Tibial artery (tissue), 4 donors: ENCODE measurements around the gene EFR3B.

Experiments
- DNase-seq, 2 donors: peaks; one replicate each; pipeline ENCODE4 v3.0.0-alpha.2; 2019
- H3K27ac ChIP-seq, 2 donors: fragments of 200-600 bp; sonication (generic) in 1 of 2; 1 replicate in 1 of 2; 2 replicates in 1 of 2; pipeline ENCODE4 v1.5.1; 2018 to 2019; ENCODE audit warnings: mild to moderate bottlenecking in 1 of 2
- H3K27me3 ChIP-seq, 2 donors: fragments of 200-600 bp; sonication (generic) in 1 of 2; one replicate each; pipeline versions ENCODE4 v1.5.1 to v1.6.0; 2016 to 2019
- H3K36me3 ChIP-seq, 3 donors: fragments of 200-600 bp; sonication (generic) in 2 of 3; one replicate each; pipeline ENCODE4 v1.5.1; 2016 to 2019; ENCODE audit warnings: mild to moderate bottlenecking in 2 of 3
- H3K4me1 ChIP-seq, 4 donors: fragments of 200-600 bp; sonication (generic) in 2 of 4; 1 replicate in 3 of 4; 2 replicates in 1 of 4; pipeline ENCODE4 v1.5.1; 2016 to 2019
- H3K4me3 ChIP-seq, 2 donors: fragments of 200-600 bp; sonication (generic) in 1 of 2; 1 replicate in 1 of 2; 2 replicates in 1 of 2; pipeline ENCODE4 v1.5.1; 2018 to 2019; ENCODE audit warnings: mild to moderate bottlenecking in 2 of 2
- H3K9me3 ChIP-seq, 3 donors: fragments of 200-600 bp; sonication (generic) in 1 of 3; one replicate each; pipeline ENCODE4 v1.5.1; 2016 to 2019
- CTCF ChIP-seq, 2 experiments: fragments of 200-600 bp in 1 of 2; fragments of 450-650 bp in 1 of 2; IDR thresholded peaks; one replicate each; pipeline ENCODE4 v1.5.1; 2017 to 2019; ENCODE audit warnings: antibody characterized with exemption in 2 of 2, mild to moderate bottlenecking in 1 of 2, moderate library complexity in 1 of 2
- intact Hi-C: fragments of 100-400 bp; cut with DNase I; formaldehyde crosslinking; loops from one replicate; pipeline ENCODE4 v1.15.0; 2023; ENCODE audit warnings: low total_unique reads

Gene EFR3B

GRCh38 chr2:25066455-25066854, 24.6 kb downstream of the EFR3B start:
- H3K9me3 ChIP-seq = no peaks in the 10 kb centered on the region
- DNase-seq = no peak
- H3K4me1 ChIP-seq = peaks cover 0 to 16% (median 14%) of the 10 kb centered on the region in 4 donors
- H3K27ac ChIP-seq = no peak overlapping the region
- H3K27me3 ChIP-seq = no peaks in the 10 kb centered on the region
- H3K4me3 ChIP-seq = no peak overlapping the region
- TF ChIP-seq CTCF (IDR thresholded peaks at IDR 0.05) = no peak
- H3K36me3 ChIP-seq = no peaks in the 10 kb centered on the region
- intact Hi-C loops = no loop called here

- no peaks in the 10 kb centered on the region for H3K36me3 ChIP-seq
- intact Hi-C loops = no loop called here
- H3K4me1 ChIP-seq = peaks cover 0 to 16% (median 14%) of the 10 kb centered on the region in 4 donors
- no peaks in the 10 kb centered on the region for H3K27me3 ChIP-seq
- no peak for TF ChIP-seq CTCF (IDR thresholded peaks at IDR 0.05)
- H3K4me3 ChIP-seq = no peak overlapping the region
- H3K9me3 ChIP-seq = no peaks in the 10 kb centered on the region
- no peak overlapping the region for H3K27ac ChIP-seq
- DNase-seq = no peak
Measured at GRCh38 chr2:25068217-25068616, 26.3 kb downstream of the EFR3B start.

- intact Hi-C loops = no loop called here
- H3K4me3 ChIP-seq = no peak overlapping the region
- no peaks in the 10 kb centered on the region for H3K9me3 ChIP-seq
- H3K27ac ChIP-seq = no peak overlapping the region
- TF ChIP-seq CTCF (IDR thresholded peaks at IDR 0.05) = no peak
- H3K36me3 ChIP-seq = no peaks in the 10 kb centered on the region
- DNase-seq = no peak
- H3K4me1 ChIP-seq = no peaks in the 10 kb centered on the region
- no peaks in the 10 kb centered on the region for H3K27me3 ChIP-seq
Measured at GRCh38 chr2:25071966-25072365, 30.1 kb downstream of the EFR3B start.

GRCh38 chr2:25072606-25073005, 30.7 kb downstream of the EFR3B start:
- intact Hi-C loops = no loop called here
- no peak overlapping the region for H3K4me3 ChIP-seq
- no peaks in the 10 kb centered on the region for H3K9me3 ChIP-seq
- no peaks in the 10 kb centered on the region for H3K36me3 ChIP-seq
- no peak for TF ChIP-seq CTCF (IDR thresholded peaks at IDR 0.05)
- no peak for DNase-seq
- no peaks in the 10 kb centered on the region for H3K27me3 ChIP-seq
- H3K27ac ChIP-seq = no peak overlapping the region
- H3K4me1 ChIP-seq = no peaks in the 10 kb centered on the region

GRCh38 chr2:25073025-25073424, 31.1 kb downstream of the EFR3B start:
- no peak for TF ChIP-seq CTCF (IDR thresholded peaks at IDR 0.05)
- no peak overlapping the region for H3K4me3 ChIP-seq
- DNase-seq = no peak
- H3K9me3 ChIP-seq = no peaks in the 10 kb centered on the region
- H3K27me3 ChIP-seq = no peaks in the 10 kb centered on the region
- no peak overlapping the region for H3K27ac ChIP-seq
- H3K36me3 ChIP-seq = no peaks in the 10 kb centered on the region
- H3K4me1 ChIP-seq = peaks cover 0 to 3% (median under 1%) of the 10 kb centered on the region in 4 donors
- intact Hi-C loops = no loop called here

GRCh38 chr2:25073914-25074313, 32.0 kb downstream of the EFR3B start:
- no peaks in the 10 kb centered on the region for H3K36me3 ChIP-seq
- no peak for DNase-seq
- TF ChIP-seq CTCF (IDR thresholded peaks at IDR 0.05) = no peak
- peaks cover 0 to 12% (median 8%) of the 10 kb centered on the region in 4 donors for H3K4me1 ChIP-seq
- no peak overlapping the region for H3K4me3 ChIP-seq
- no peaks in the 10 kb centered on the region for H3K27me3 ChIP-seq
- intact Hi-C loops = no loop called here
- no peaks in the 10 kb centered on the region for H3K9me3 ChIP-seq
- no peak overlapping the region for H3K27ac ChIP-seq
